NCI-H146 treated with DMSO at 0.1 percent for 48 hours (cell line): ENCODE results near the gene AURKA.

Experiments
- DNase-seq: peaks from one replicate; lab custom pipeline; 2025; ENCODE audit not compliant: unreplicated experiment; lab: John Stamatoyannopoulos, UW

The AURKA gene

GRCh38 chr20:56392132-56392880, at the start of gene AURKA, which contains the start of gene CSTF1:
TSS of gene AURKA (minus strand) at chr20:56392215. CDS start at chr20:56388197, 4,018 bp downstream.
TSS of gene CSTF1 (plus strand) at chr20:56392645. CDS start at chr20:56395553, 2,908 bp downstream.
- DNase-seq = peak; percentile 96

- no peak for DNase-seq
Measured at GRCh38 chr20:56440346-56441007, 48.5 kb upstream of the AURKA start.

GRCh38 chr20:56439771-56440291, 47.8 kb upstream of the AURKA start:
- DNase-seq = no peak

GRCh38 chr20:56438284-56438683, 46.3 kb upstream of the AURKA start:
- DNase-seq = no peak

GRCh38 chr20:56437196-56437960, 45.4 kb upstream of the AURKA start:
- DNase-seq = no peak

- DNase-seq = no peak
Measured at GRCh38 chr20:56433880-56434255, 41.9 kb upstream of the AURKA start.

- no peak for DNase-seq
Measured at GRCh38 chr20:56433221-56433879, 41.3 kb upstream of the AURKA start.

GRCh38 chr20:56431471-56431870, 39.5 kb upstream of the AURKA start:
- DNase-seq = no peak

- no peak for DNase-seq
Measured at GRCh38 chr20:56430957-56431356, 38.9 kb upstream of the AURKA start.

GRCh38 chr20:56430461-56430860, 38.4 kb upstream of the AURKA start:
- DNase-seq = no peak

- no peak for DNase-seq
Measured at GRCh38 chr20:56429941-56430340, 37.9 kb upstream of the AURKA start.

- DNase-seq = no peak
Measured at GRCh38 chr20:56429502-56429901, 37.5 kb upstream of the AURKA start.

GRCh38 chr20:56428881-56429280, 36.9 kb upstream of the AURKA start:
- no peak for DNase-seq

GRCh38 chr20:56428410-56428809, 36.4 kb upstream of the AURKA start:
- no peak for DNase-seq

GRCh38 chr20:56427797-56428196, 35.8 kb upstream of the AURKA start:
- no peak for DNase-seq

GRCh38 chr20:56426926-56427325, 34.9 kb upstream of the AURKA start:
- no peak for DNase-seq

- DNase-seq = no peak
Measured at GRCh38 chr20:56426026-56426425, 34.0 kb upstream of the AURKA start.

- no peak for DNase-seq
Measured at GRCh38 chr20:56424931-56425330, 32.9 kb upstream of the AURKA start.

- DNase-seq = no peak
Measured at GRCh38 chr20:56423886-56424285, 31.9 kb upstream of the AURKA start.

- no peak for DNase-seq
Measured at GRCh38 chr20:56423211-56423610, 31.2 kb upstream of the AURKA start.

GRCh38 chr20:56422824-56423189, 30.8 kb upstream of the AURKA start:
- no peak for DNase-seq
